NCI-H774 (cell line): ENCODE data around the gene GRIN2B.

Source experiments
- DNase-seq: peaks from one replicate; lab custom pipeline; 2025; lab: John Stamatoyannopoulos, UW

Gene GRIN2B

DNA sequence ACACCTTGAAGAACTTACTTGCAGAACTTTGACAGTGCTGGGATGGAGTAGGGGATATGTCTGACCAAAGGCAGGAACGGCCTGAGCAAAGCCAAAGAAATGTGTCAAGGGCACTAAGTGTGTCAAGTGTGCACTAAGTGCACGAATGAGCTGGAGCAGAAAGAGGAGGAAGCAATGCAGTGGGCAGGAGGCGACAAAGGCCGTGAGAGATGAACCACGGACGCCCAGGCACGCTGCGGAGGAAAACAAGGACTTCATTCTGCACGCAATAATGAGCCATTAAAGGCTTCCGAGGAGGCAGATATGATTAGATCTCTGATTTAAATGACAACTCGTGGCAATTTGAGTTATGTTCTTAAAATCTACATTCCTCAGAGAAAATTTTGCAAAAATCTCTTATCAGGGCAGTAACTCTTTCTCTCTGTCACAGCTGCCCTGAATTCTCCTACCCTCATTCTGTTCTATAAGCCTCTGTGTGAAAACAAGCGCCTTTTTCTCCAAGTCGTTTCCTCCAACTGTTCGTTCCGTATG lies 25.3 kb downstream of the GRIN2B start:
- no peak for DNase-seq

DNA sequence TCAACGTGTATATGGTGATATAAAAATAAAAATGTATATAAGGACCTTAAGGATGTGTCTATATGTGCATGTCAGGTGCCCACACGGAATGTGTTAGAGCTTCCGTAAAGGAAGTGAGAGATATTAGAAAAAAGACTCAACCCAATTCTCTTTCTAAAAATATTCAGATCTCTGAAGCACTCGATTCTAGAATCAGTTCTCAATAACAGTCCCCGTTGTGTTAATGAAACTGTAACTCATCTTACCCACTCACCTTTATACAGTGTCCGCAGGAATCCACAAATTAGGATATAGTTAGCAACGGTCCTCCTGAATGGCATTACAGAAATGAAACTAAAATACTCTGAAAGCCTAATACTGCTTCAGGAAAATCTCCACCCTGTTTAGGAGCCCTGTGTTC lies 29.3 kb downstream of the GRIN2B start:
- no peak for DNase-seq

DNA sequence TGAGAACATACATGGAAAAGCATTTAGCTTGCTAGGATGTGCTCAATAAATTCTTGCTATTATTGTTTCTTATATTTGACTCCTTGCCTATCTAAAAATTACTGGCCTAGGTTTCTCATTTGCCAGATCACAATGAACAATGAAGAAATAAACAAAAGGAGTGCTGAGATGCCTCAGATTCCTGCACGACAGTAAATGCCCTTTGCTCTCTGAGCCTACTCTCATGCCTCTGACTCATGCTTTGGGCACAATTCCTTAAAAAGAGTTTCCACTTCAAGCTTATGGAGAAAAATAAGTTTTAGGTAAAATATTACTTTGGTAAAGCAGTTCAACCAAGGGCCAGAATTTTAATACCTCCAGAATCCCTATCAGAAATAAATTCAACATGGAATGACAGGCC lies 30.9 kb downstream of the GRIN2B start:
- no peak for DNase-seq

DNA sequence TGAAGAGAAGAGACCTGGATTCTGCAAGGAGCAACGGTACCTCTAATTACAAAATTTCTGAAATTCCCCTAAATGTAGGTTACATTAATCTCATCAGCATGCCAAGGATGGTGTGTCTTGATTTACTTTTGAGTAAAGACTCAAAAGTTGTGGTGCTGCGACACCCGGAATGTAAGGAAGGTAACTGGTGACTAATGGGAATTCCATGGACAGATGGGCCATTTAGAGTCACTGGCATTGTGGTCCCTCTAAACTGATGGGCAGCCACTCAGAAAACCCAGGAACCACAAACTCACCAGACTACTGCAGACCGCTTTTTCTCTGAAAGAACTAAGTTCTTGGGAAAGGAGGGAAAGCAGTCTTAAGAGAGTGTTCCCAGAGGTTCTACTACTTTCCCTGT lies 32.8 kb downstream of the GRIN2B start:
- DNase-seq = no peak

DNA sequence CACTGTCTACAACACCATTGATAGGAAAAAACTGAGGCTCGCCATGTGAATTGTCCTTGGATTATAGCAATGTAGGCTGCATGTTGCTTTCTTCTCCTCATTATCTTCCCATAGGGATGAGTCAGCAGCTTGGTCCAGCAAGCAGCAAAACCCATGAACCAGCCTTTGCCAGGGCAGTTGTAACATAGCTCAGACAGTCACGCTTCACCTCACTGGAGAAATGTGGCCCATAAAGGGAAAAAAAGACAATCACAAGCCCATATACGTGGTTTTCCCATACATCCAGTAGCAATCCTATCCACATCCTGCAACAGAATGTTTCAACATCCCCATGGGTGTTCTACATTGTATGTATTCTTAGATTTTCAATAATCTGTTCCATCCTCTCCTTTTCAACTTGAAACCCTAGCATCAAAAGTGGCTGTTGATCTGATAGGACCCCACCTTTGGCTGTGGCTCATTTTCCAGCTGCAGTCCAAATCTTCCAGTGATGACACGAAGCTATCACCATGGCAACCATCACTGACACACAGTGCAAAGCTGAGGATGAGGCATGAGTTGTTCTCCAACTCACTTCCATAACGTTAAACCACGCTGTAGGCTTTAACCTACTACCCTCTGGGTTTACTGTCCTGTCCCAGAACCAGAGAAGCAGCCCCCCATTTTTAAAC lies 34.0 kb downstream of the GRIN2B start:
- no peak for DNase-seq

DNA sequence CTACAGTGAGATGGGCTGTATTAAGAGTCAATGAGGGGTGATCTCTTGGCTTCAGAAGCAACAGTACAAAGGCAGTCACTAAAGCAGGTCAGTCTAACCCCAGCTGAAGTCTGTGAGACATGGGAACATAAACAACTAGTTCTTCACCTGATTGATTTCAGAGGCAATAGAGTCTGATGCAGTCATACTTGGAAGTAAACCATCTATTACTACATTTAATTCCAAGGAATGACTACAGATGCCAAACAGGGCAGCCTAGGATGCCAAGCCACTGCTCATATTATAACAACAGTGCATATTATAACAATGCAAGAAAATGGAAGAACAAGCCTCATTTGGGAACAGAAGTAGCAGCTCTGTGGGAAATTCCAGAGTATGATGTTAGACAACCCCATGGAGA lies 35.8 kb downstream of the GRIN2B start:
- no peak for DNase-seq

DNA sequence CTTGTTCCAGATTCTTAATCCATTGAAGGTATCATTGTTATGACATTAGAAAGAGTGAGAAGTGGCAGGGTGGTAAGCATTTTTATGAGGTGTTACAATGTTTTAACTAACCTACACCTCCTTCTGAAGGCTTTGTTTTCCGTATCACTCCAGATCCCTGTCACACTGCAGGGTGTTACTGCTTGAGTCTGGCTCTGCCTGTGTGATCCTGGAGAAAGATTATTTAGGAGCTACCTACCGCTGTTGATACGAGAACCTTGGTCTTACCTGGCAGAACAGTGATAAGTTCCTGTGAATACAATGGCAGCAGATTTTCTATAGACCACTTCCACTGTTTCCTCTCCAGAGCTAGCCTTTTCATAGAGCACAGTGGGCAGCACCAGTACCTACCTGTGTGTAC lies 36.2 kb downstream of the GRIN2B start:
- DNase-seq = no peak

DNA sequence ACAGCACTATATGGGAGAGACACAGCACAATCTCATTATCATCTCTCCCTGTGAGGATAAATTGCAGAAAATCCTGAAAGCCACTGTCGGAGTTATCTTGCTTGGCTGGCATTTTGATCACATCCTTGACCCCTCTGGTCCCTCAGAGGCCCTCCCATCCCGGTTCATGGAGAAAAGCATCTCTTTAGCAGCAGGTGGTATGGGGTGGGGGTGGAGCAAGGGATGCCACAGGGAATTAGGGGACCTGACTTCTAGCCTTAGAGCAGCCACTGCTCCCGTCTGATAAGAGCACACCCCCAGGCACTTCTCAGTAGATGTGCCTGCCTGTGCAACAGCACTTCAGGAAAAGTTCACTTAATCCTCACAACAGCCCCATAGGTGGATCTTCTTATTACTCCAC lies 38.6 kb downstream of the GRIN2B start:
- no peak for DNase-seq

DNA sequence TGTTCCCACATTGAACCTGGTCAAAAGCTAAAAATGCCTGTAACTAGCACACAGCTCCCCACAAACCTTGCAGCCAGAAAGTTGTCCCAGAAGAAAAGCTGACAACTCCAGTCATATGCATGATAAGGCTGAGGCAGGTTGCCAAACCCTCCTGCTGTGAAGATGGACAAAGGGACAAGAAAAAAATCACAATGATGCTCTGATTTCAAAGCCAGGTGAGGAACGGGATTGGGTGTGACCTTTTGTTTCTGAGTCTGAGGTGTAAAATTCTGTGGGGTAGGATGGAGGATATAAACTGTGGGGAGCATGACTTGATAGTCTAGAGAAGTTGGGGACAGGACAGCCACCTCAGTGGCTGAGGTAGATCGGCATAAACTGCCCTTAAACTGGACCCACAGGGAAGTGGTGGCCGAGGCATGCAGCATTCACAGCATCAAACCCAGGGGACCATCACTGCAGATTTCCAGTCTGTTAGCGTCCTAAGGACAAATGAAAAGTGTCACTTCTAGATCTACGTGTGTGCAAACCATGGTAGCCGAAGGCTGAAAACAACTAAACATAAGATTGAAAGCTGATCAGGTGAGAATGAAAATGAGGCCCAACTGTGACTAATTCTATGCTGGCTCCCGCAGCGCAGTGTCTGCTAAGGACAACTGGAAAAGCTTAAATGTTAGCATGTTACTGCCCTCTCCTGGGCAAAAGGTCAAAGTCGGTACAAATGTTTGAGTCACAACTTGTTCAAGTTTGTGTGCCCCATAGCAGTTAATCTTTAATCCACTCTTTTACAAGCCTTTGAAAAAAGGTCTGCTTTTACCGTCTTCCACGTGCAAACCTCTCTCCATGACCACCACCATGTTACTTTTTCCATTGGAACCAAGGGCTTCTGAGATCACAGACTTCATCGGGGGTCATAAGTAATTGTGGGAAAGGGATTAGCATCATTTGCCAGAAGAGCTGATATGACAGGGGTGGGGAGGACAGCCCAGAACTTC lies 39.8 kb downstream of the GRIN2B start:
- no peak for DNase-seq

DNA sequence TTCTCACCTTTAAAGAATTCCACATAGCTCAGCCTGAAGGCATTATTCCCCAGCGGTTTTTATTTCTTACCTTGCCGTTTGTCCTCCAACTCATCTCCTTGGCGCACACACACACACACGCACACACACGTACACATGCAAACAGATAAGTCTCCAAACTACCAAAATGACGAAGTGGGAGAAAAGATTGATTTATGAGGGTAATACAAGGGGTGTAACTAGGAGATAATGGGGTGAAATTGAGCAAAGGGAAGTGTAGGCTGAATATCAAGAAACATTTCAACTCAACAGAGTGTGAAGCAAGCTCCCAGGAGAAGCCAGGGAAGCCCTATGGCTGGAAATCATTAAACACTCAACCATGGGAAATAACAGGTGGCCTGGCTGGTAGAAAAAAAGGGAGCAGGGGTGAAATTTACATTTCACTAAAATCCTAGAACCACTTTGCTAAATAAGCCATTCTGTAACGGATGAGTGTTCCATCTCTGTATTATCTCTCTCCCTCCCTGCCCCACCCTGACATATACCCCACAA lies 41.0 kb downstream of the GRIN2B start:
- no peak for DNase-seq

DNA sequence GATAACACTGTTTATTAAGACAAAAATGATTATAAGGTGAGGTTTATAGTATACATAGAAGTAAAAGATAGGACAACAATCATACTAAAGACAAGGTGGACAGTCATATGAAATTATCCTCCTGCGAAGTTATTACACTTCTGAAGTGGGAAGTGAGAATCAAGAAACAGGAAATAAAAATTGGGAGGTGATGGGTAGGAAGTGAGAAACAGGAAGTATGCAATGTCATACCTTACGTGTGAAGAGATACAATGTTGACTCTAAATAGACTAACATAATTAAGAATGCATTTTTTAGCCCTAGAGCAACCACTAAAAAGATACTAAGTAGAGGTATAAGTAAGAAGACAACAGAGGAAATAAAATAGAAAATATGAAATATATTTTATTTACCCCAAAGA lies 43.7 kb downstream of the GRIN2B start:
- no peak for DNase-seq

DNA sequence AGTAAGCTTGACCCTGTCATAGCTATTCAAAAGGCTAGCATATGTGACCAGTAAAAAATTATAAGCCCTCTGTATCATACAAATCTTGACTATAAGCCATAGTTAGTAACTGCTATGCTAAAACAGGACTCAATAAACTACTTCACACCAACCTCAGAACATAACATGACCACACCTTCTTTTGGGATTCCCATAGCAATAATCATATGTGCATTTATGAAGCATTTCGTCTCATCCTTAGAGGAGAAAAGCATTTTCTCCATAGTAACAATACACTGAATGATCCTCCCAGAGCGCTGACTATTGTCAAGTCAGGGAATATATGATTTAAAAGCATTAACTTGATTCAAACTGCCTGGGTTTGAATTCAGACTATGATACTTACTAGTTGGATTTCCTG lies 46.2 kb downstream of the GRIN2B start:
- no peak for DNase-seq
